ENCODE results near the gene SLC49A3. TPM values are rescaled to one million over a fixed set of nuclear protein-coding genes. Genes with fewer than 3 reads are reported as not detected.
"Not testable (repeated sequence)": the region's sequence is repeated elsewhere in the genome, so short reads cannot be mapped to it uniquely, and the experiment has no call there.

SLC49A3 gene
- total RNA-seq (ENCODE audit: low replicate concordance): 2.5 and 3.3 TPM in 2 replicates
- long read RNA-seq: 0 reads

DNA sequence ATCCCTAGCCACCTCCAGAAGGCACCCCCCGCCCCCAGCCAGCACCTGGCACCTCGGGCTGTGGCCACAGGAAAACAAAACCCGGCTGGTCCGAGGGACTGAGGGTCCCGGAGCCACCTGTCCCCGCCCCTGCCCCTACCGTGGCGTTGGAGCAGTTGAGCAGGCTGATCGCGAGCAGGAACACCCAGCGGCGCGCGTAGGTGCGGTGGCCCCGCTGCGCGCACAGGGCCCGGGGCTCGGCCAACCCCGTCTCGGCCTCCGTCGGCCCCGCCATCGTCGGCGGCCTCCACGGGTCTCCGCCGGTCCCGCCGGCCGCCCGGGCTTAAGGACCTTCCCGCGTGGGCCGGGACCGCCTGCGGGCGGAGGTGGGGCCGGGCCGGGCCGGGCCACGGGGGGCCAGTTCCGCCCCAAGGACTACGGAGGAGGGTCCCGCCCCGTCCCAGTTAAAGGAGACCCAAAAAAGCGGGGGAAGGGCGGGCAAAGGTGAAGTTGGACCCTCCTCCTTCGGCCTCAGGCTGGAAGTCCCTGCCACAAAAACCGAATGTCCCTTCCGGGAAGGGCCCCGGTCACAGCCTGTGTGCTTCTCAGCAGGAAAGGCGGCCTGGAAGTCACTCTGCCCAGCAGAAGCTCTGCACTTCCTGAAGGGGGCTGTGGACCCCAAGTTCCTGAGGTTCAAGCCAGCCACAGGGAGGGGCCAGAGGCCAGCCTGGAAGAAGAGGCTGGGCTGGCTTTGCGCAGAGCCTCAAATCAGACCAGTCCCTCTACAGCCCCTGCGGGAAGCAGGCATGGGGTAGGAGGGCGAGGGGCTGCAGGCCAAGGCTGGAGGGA, at the start of gene SLC49A3:
TSS of gene SLC49A3 (minus strand) at position 298 of the 828 bp plus-strand sequence. CDS start at position 274, 24 bp downstream.
- DNase-seq (ENCODE audit: extremely low spot score, unreplicated experiment): peak; percentile 64
- Mint-ChIP-seq H3K4me1 (ENCODE audit: unreplicated experiment) (peaks cover 3% of the 10 kb centered on the region), H3K27me3 (no peaks in the 10 kb centered on the region), H3K9me3 (no peaks in the 10 kb centered on the region), H3K4me3 (peak within 1 kb of the TSS; percentile 54), H3K36me3 (no peaks in the 10 kb centered on the region), H3K27ac (peak within 1 kb of the TSS; percentile 67)
- TF ChIP-seq, protein P1, sequence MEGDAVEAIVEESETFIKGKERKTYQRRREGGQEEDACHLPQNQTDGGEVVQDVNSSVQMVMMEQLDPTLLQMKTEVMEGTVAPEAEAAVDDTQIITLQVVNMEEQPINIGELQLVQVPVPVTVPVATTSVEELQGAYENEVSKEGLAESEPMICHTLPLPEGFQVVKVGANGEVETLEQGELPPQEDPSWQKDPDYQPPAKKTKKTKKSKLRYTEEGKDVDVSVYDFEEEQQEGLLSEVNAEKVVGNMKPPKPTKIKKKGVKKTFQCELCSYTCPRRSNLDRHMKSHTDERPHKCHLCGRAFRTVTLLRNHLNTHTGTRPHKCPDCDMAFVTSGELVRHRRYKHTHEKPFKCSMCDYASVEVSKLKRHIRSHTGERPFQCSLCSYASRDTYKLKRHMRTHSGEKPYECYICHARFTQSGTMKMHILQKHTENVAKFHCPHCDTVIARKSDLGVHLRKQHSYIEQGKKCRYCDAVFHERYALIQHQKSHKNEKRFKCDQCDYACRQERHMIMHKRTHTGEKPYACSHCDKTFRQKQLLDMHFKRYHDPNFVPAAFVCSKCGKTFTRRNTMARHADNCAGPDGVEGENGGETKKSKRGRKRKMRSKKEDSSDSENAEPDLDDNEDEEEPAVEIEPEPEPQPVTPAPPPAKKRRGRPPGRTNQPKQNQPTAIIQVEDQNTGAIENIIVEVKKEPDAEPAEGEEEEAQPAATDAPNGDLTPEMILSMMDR (conservative IDR thresholded peaks at IDR 0.05): no peak

GRCh38 chr4:736561-736960, 47.6 kb upstream of the SLC49A3 start:
- not testable (repeated sequence) for H3K27me3 Mint-ChIP-seq; DNase-seq (ENCODE audit: extremely low spot score, unreplicated experiment); H3K4me3 Mint-ChIP-seq; H3K9me3 Mint-ChIP-seq; H3K4me1 Mint-ChIP-seq (ENCODE audit: unreplicated experiment); H3K27ac Mint-ChIP-seq
- peaks cover 12% of the 10 kb centered on the region for H3K36me3 Mint-ChIP-seq

GRCh38 chr4:735583-735982, 46.6 kb upstream of the SLC49A3 start:
- Mint-ChIP-seq H3K4me1 (ENCODE audit: unreplicated experiment) (no peaks in the 10 kb centered on the region), H3K36me3 (peaks cover 15% of the 10 kb centered on the region), H3K4me3 (no peak overlapping the region), H3K27me3 (no peaks in the 10 kb centered on the region), H3K27ac (no peak overlapping the region), H3K9me3 (no peaks in the 10 kb centered on the region)
- DNase-seq (ENCODE audit: extremely low spot score, unreplicated experiment): no peak
- TF ChIP-seq, protein P1 (conservative IDR thresholded peaks at IDR 0.05): no peak

DNA sequence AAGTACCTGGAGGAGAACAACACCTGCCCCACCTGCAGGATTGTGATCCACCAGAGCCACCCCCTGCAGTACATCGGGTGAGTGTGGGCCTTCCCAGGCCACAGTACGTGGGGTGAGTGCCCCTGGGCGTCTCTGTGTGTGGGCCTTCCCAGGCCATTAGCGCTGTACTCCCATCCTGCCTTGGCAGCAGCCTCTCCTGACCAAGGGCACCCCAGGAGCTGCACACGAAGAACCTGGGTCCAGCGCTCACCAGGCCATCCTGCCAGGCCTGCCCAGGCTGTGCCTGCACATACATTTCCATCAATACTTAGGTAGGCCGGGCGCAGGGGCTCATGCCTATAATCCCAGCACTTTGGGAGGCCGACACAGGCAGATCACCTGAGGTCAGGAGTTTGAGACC, 46.0 kb upstream of the SLC49A3 start:
- no peaks in the 10 kb centered on the region for H3K9me3 Mint-ChIP-seq
- H3K36me3 Mint-ChIP-seq: peaks cover 18% of the 10 kb centered on the region
- TF ChIP-seq, protein P1 (conservative IDR thresholded peaks at IDR 0.05): no peak
- H3K4me3 Mint-ChIP-seq: no peak overlapping the region
- no peak overlapping the region for H3K27ac Mint-ChIP-seq
- H3K27me3 Mint-ChIP-seq: no peaks in the 10 kb centered on the region
- H3K4me1 Mint-ChIP-seq (ENCODE audit: unreplicated experiment): no peaks in the 10 kb centered on the region
- no peak for DNase-seq (ENCODE audit: extremely low spot score, unreplicated experiment)

DNA sequence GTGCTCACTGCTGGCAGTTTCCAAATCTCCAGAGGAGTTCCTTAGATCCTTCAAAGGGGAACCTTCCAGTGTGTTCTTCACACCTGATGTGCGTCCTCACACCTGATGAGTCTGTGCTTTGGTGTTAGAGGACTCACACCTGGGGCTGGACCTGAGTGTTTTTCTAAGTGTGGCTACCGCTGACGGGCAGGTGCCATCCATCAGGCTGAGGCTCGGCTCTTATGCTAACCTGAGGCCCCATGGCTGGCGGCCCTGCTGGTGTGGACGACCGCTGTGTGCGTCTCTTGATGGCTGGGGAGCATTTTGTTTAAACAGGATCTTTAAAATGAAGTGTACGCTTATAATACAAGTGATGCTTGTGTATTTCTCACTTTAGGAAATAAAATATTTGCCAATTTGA, 45.1 kb upstream of the SLC49A3 start:
- Mint-ChIP-seq H3K27me3 (no peaks in the 10 kb centered on the region), H3K4me3 (no peak overlapping the region), H3K9me3 (no peaks in the 10 kb centered on the region), H3K36me3 (peaks cover 23% of the 10 kb centered on the region), H3K27ac (no peak overlapping the region), H3K4me1 (ENCODE audit: unreplicated experiment) (no peaks in the 10 kb centered on the region)
- DNase-seq (ENCODE audit: extremely low spot score, unreplicated experiment): no peak
- TF ChIP-seq, protein P1 (conservative IDR thresholded peaks at IDR 0.05): no peak

DNA sequence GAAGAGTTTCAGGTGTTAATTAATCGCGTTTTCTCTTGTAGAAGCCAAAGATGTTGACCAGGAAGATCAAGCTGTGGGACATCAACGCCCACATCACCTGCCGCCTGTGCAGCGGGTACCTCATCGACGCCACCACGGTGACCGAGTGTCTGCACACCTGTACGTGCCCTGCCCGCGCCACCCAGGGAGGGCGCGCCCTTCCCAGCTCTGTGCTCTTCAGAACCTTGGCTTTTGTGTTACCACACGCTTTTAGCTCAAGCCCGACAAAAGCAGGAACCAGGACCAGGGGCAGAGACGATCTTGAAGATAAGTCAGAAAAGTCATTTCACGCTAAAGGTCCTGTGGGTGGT, 44.7 kb upstream of the SLC49A3 start:
- Mint-ChIP-seq H3K27ac (peak overlapping the region; percentile 34), H3K27me3 (no peaks in the 10 kb centered on the region), H3K9me3 (no peaks in the 10 kb centered on the region), H3K4me3 (no peak overlapping the region), H3K4me1 (ENCODE audit: unreplicated experiment) (no peaks in the 10 kb centered on the region), H3K36me3 (peaks cover 23% of the 10 kb centered on the region)
- TF ChIP-seq, protein P1 (conservative IDR thresholded peaks at IDR 0.05): no peak
- no peak for DNase-seq (ENCODE audit: extremely low spot score, unreplicated experiment)
